PC-3 (cell line): ENCODE data around the gene EGLN1. TPM values are rescaled to one million over a fixed set of nuclear protein-coding genes. Genes with fewer than 3 reads are reported as not detected.

Source experiments
- ATAC-seq: fragments of 200-7000 bp; cut with Tn5 transposase; 2 replicates; pipeline ENCODE4 v1.9.1; 2020; ENCODE audit warnings: mild to moderate bottlenecking, moderate library complexity
- BruUV-seq: library from RNA; stranded (reverse); fragments of 400-500 nt; replicated peaks from 2 replicates; lab custom pipeline; 2021; lab: Mats Ljungman, UMichigan
- CTCF ChIA-PET: fragments of 300-600 bp; sonication (Branson Sonifier 250); formaldehyde crosslinking; loops from one replicate; lab custom pipeline; 2022; ENCODE audit warnings: antibody characterized with exemption; lab: Charles Lee
- POLR2A ChIA-PET: fragments of 300-600 bp; sonication (Branson Sonifier 250); formaldehyde crosslinking; loops from one replicate; lab custom pipeline; 2022; ENCODE audit warnings: antibody characterized with exemption; ENCODE audit not compliant: unreplicated experiment; lab: Charles Lee
- DNase-seq: peaks from one replicate; pipeline ENCODE4 v3.0.0-alpha.2; 2015
- H2AFZ ChIP-seq: fragments of 300-600 bp; sonication (generic); 2 replicates; pipeline ENCODE4 v1.6.0; 2016; ENCODE audit warnings: antibody characterized with exemption, low read length
- H3F3A ChIP-seq: fragments of 300-600 bp; sonication (generic); one replicate; pipeline ENCODE4 v1.6.0; 2017; ENCODE audit warnings: antibody characterized with exemption, low read length, control low read depth, mild to moderate bottlenecking; ENCODE audit not compliant: unreplicated experiment
- H3K27ac ChIP-seq: fragments of 300-600 bp; sonication (generic); 2 replicates; pipeline ENCODE4 v1.5.1; 2016; ENCODE audit warnings: mild to moderate bottlenecking, low read length
- H3K27me3 ChIP-seq: fragments of 300-600 bp; sonication (generic); 2 replicates; pipeline ENCODE4 v1.6.1; 2016; ENCODE audit warnings: low read length, mixed read lengths
- H3K36me3 ChIP-seq: fragments of 300-600 bp; sonication (generic); 2 replicates; pipeline ENCODE4 v1.6.1; 2016; ENCODE audit warnings: low read depth, mixed run types, low read length, mixed read lengths
- H3K4me1 ChIP-seq: fragments of 300-600 bp; sonication (generic); 2 replicates; pipeline ENCODE4 v1.5.1; 2016; ENCODE audit warnings: low read length; ENCODE audit not compliant: insufficient read depth
- H3K4me2 ChIP-seq: fragments of 300-600 bp; sonication (generic); 2 replicates; pipeline ENCODE4 v1.6.0; 2016; ENCODE audit warnings: low read length
- H3K4me3 ChIP-seq: fragments of 300-600 bp; sonication (generic); 2 replicates; pipeline ENCODE4 v1.5.1; 2016; ENCODE audit warnings: mild to moderate bottlenecking, low read length, mixed read lengths
- H3K79me2 ChIP-seq: fragments of 300-600 bp; sonication (generic); 2 replicates; pipeline ENCODE4 v1.6.1; 2017; ENCODE audit warnings: low read length, mixed read lengths
- H3K9ac ChIP-seq: fragments of 300-600 bp; sonication (generic); 2 replicates; pipeline ENCODE4 v1.6.0; 2016; ENCODE audit warnings: mild to moderate bottlenecking, low read length
- H3K9me2 ChIP-seq: fragments of 300-600 bp; sonication (generic); replicated peaks from 2 replicates; pipeline ENCODE4 v1.6.1; 2016; ENCODE audit warnings: mixed run types, low read length, mixed read lengths
- H3K9me3 ChIP-seq: fragments of 300-600 bp; sonication (generic); 2 replicates; pipeline ENCODE4 v1.6.1; 2016; ENCODE audit warnings: low read length, mixed read lengths
- H4K20me1 ChIP-seq: fragments of 300-600 bp; sonication (generic); 2 replicates; pipeline ENCODE4 v1.6.1; 2016; ENCODE audit warnings: low read length, mixed read lengths
- EZH2 ChIP-seq: fragments of 300-600 bp; sonication (generic); IDR thresholded peaks from one replicate; pipeline ENCODE4 v1.6.1; 2017; ENCODE audit warnings: antibody characterized with exemption, mild to moderate bottlenecking, low read length; ENCODE audit not compliant: unreplicated experiment
- EZH2phosphoT487 ChIP-seq: fragments of 300-600 bp; sonication (generic); IDR thresholded peaks from 2 replicates; pipeline ENCODE4 v1.6.1; 2018; ENCODE audit warnings: mild to moderate bottlenecking, antibody characterized with exemption, low read length, borderline replicate concordance
- intact Hi-C: fragments of 100-400 bp; cut with micrococcal nuclease; formaldehyde crosslinking; loops from 2 replicates; pipeline ENCODE4 v1.9.0; 2023
- total RNA-seq: library from RNA; depleted of rRNA; stranded (reverse); fragments of >200 nt; gene quantifications from 2 replicates; pipeline ENCODE4 v1.2.3, GENCODE V29; 2014
- TF ChIP-seq, protein P1 (sequence below): fragments of 300-600 bp; sonication (generic); conservative IDR thresholded peaks from 2 replicates; pipeline ENCODE4 v1.5.1; 2017; ENCODE audit warnings: antibody characterized with exemption, low read depth, mild to moderate bottlenecking, low read length

EGLN1 gene
- total RNA-seq, 1 experiment from 2014 or later, result 37.0 TPM

- DNase-seq (no peak), ATAC-seq (no peak)
- TF ChIP-seq, protein P1, sequence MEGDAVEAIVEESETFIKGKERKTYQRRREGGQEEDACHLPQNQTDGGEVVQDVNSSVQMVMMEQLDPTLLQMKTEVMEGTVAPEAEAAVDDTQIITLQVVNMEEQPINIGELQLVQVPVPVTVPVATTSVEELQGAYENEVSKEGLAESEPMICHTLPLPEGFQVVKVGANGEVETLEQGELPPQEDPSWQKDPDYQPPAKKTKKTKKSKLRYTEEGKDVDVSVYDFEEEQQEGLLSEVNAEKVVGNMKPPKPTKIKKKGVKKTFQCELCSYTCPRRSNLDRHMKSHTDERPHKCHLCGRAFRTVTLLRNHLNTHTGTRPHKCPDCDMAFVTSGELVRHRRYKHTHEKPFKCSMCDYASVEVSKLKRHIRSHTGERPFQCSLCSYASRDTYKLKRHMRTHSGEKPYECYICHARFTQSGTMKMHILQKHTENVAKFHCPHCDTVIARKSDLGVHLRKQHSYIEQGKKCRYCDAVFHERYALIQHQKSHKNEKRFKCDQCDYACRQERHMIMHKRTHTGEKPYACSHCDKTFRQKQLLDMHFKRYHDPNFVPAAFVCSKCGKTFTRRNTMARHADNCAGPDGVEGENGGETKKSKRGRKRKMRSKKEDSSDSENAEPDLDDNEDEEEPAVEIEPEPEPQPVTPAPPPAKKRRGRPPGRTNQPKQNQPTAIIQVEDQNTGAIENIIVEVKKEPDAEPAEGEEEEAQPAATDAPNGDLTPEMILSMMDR, result no peak
- TF ChIP-seq EZH2phosphoT487, result no peak
- no peak for TF ChIP-seq EZH2
- no TSS peak for BruUV-seq
- no peaks in the 10 kb centered on the region for H3K27me3 ChIP-seq
- H3F3A ChIP-seq, result no peaks in the 10 kb centered on the region
- H3K79me2 ChIP-seq, result peaks cover 68% of the 10 kb centered on the region
- H3K4me2 ChIP-seq, result peak overlapping the region; percentile 91
- H3K4me1 ChIP-seq, result peaks cover 49% of the 10 kb centered on the region
- CTCF ChIA-PET, result no interaction called here
- H3K4me3 ChIP-seq, result peak overlapping the region; percentile 85
- peak overlapping the region; percentile 66 for H3K9ac ChIP-seq
- H3K36me3 ChIP-seq, result no peaks in the 10 kb centered on the region
- POLR2A ChIA-PET, result interaction anchor here (0.6 to 0.9 kb wide), 3 partner anchors 46 to 82 kb away, joined by 3 to 4 read pairs (median 4); partner anchors contain the start of gene SPRTN
- H3K9me3 ChIP-seq, result no peaks in the 10 kb centered on the region
- H4K20me1 ChIP-seq, result peaks cover 42% of the 10 kb centered on the region
- no peak overlapping the region for H2AFZ ChIP-seq
- H3K9me2 ChIP-seq, result no peaks in the 10 kb centered on the region
- intact Hi-C loops, result loop anchor here (2.0 to 5.0 kb wide), 3 partner anchors 25 to 162 kb away; no protein-coding TSS in a partner anchor
- H3K27ac ChIP-seq, result no peak overlapping the region
These were observed 2.3 kb downstream of the EGLN1 start for GRCh38 chr1:231419738-231420298.

GRCh38 chr1:231419147-231419546 is 2.9 kb downstream of the EGLN1 start:
- Histone ChIP-seq H3K9me3 (no peaks in the 10 kb centered on the region), H3K9me2 (no peaks in the 10 kb centered on the region), H3K27ac (no peak overlapping the region), H3K36me3 (no peaks in the 10 kb centered on the region), H3K4me1 (peaks cover 47% of the 10 kb centered on the region), H3K27me3 (no peaks in the 10 kb centered on the region), H3K9ac (peak overlapping the region; percentile 66; the same call in 1 of the 2 replicates), H4K20me1 (peaks cover 45% of the 10 kb centered on the region), H3K79me2 (peaks cover 75% of the 10 kb centered on the region), H3K4me3 (peak overlapping the region; percentile 85), H2AFZ (no peak overlapping the region), H3K4me2 (peak overlapping the region; percentile 91), H3F3A (no peaks in the 10 kb centered on the region)
- no TSS peak for BruUV-seq
- CTCF ChIA-PET, result no interaction called here
- intact Hi-C loops, result loop anchor here (2.0 kb wide), 2 partner anchors 24 to 60 kb away; no protein-coding TSS in a partner anchor
- ATAC-seq (no peak), DNase-seq (peak; percentile 22)
- TF ChIP-seq EZH2phosphoT487, result no peak
- TF ChIP-seq, protein P1, result no peak
- TF ChIP-seq EZH2, result no peak
- POLR2A ChIA-PET, result interaction anchor here (0.6 to 0.9 kb wide), 4 partner anchors 56 to 997 kb away, joined by 3 to 4 read pairs (median 4); partner anchors contain the start of gene SPRTN

DNA sequence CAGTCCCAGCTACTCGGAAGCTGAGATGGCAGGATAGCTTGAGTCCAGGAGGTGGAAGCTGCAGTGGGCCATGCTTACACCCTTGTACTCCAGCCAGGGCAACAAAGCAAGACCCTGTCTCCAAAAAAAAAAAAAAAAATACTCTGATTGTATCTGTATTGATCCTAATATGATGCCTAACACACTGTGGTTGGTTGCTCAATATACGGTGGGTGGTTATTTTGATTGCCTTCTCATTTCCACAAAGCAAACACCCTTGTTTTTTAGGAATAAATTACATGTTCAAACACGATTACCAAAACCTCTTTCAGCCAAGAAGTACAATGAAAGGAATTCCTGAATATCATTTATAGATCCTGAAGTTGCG is 3.4 kb downstream of the EGLN1 start:
- Histone ChIP-seq H3F3A (no peaks in the 10 kb centered on the region), H3K79me2 (peaks cover 79% of the 10 kb centered on the region), H3K9me3 (no peaks in the 10 kb centered on the region), H3K4me1 (peaks cover 43% of the 10 kb centered on the region), H3K9me2 (no peaks in the 10 kb centered on the region), H4K20me1 (peaks cover 49% of the 10 kb centered on the region), H3K36me3 (no peaks in the 10 kb centered on the region), H3K4me3 (peak overlapping the region; percentile 85), H3K9ac (peak overlapping the region; percentile 66; the same call in 1 of the 2 replicates), H2AFZ (no peak overlapping the region), H3K27me3 (no peaks in the 10 kb centered on the region), H3K4me2 (peak overlapping the region; percentile 91), H3K27ac (peak overlapping the region; percentile 21)
- ATAC-seq, result no peak
- ChIA-PET CTCF (no interaction called here), POLR2A (interaction anchor here (0.6 to 0.9 kb wide), 3 partner anchors 55 to 998 kb away, joined by 3 to 4 read pairs (median 4); partner anchors contain the start of gene SPRTN)
- intact Hi-C loops, result loop anchor here (1.0 to 2.0 kb wide), 3 partner anchors 10 to 60 kb away; no protein-coding TSS in a partner anchor
- no peak for TF ChIP-seq EZH2phosphoT487
- TF ChIP-seq EZH2, result no peak
- TF ChIP-seq, protein P1, result no peak
- no peak for DNase-seq
- BruUV-seq, result no TSS peak
